SU-DHL-6 (cell line): ENCODE measurements around the gene PHACTR3.

Source experiments
- H2AFZ ChIP-seq: fragments of 200-600 bp; sonication (generic); 2 replicates; pipeline ENCODE4 v1.6.1; 2014; ENCODE audit warnings: low read depth, mild to moderate bottlenecking, moderate library complexity, mixed read lengths, antibody characterized with exemption, low read length; ENCODE audit not compliant: severe bottlenecking
- H3F3A ChIP-seq: fragments of 200-600 bp; shearing (Covaris generic); 2 replicates; pipeline ENCODE4 v1.6.0; 2016; ENCODE audit warnings: antibody characterized with exemption, mild to moderate bottlenecking; ENCODE audit not compliant: insufficient read depth
- H3K27ac ChIP-seq: fragments of 200-600 bp; sonication (generic); 2 replicates; pipeline ENCODE4 v1.5.1; 2016; ENCODE audit warnings: low read depth, mild to moderate bottlenecking, low read length, moderate library complexity, mixed read lengths
- H3K27me3 ChIP-seq: fragments of 200-600 bp; sonication (generic), shearing (Covaris generic); 2 replicates; pipeline ENCODE4 v1.6.0; 2014; ENCODE audit warnings: mild to moderate bottlenecking, low read length
- H3K36me3 ChIP-seq: fragments of 200-600 bp; sonication (generic); 2 replicates; pipeline ENCODE4 v1.6.1; 2014; ENCODE audit warnings: mild to moderate bottlenecking, low read length, mixed read lengths
- H3K4me2 ChIP-seq: fragments of 300-600, 200-600 bp; shearing (Covaris generic), sonication (generic); 2 replicates; pipeline ENCODE4 v1.6.0; 2014; ENCODE audit warnings: low read length, low read depth, mild to moderate bottlenecking; ENCODE audit not compliant: poor library complexity, severe bottlenecking
- H3K4me3 ChIP-seq: fragments of 200-600 bp; sonication (generic); 2 replicates; pipeline ENCODE4 v1.5.1; 2014; ENCODE audit warnings: antibody characterized with exemption, low read length, mild to moderate bottlenecking, mixed read lengths; ENCODE audit not compliant: insufficient read depth, poor library complexity, severe bottlenecking
- H3K79me2 ChIP-seq: fragments of 200-600 bp; sonication (generic); 2 replicates; pipeline ENCODE4 v1.6.1; 2014; ENCODE audit warnings: mild to moderate bottlenecking, low read length, moderate library complexity; ENCODE audit not compliant: insufficient read depth
- H3K9ac ChIP-seq: fragments of 200-600 bp; sonication (generic); 2 replicates; pipeline ENCODE4 v1.7.0; 2014; ENCODE audit warnings: mild to moderate bottlenecking, low read length
- H3K9me2 ChIP-seq: fragments of 200-600 bp; sonication (generic); replicated peaks from 2 replicates; pipeline ENCODE4 v1.6.1; 2014; ENCODE audit warnings: low read length; ENCODE audit not compliant: insufficient read depth
- H3K9me3 ChIP-seq: fragments of 200-600 bp; sonication (generic); 2 replicates; pipeline ENCODE4 v1.6.1; 2014; ENCODE audit warnings: low read length, mixed read lengths; ENCODE audit not compliant: insufficient read depth
- H4K20me1 ChIP-seq: fragments of 200-600 bp; sonication (generic); 2 replicates; pipeline ENCODE4 v1.6.1; 2014; ENCODE audit warnings: low read depth, mild to moderate bottlenecking, antibody characterized with exemption, low read length, moderate library complexity, mixed read lengths
- EZH2phosphoT487 ChIP-seq: fragments of 200-600 bp; sonication (generic), shearing (Covaris generic); conservative IDR thresholded peaks from 2 replicates; pipeline ENCODE4 v1.6.1; 2018; ENCODE audit warnings: mild to moderate bottlenecking, antibody characterized with exemption, low read length, moderate library complexity, mixed read lengths
- TF ChIP-seq, protein P1 (sequence below): fragments of 200-600 bp; sonication (generic); IDR thresholded peaks from one replicate; pipeline ENCODE4 v1.5.1; 2017; ENCODE audit warnings: antibody characterized with exemption, mild to moderate bottlenecking, low read length, moderate library complexity; ENCODE audit not compliant: insufficient read depth, poor library complexity, severe bottlenecking

The PHACTR3 gene

GRCh38 chr20:59561614-59562277 lies 42.6 kb upstream of the PHACTR3 start:
- Histone ChIP-seq H3K79me2 (no peaks in the 10 kb centered on the region), H3K9me2 (no peaks in the 10 kb centered on the region), H3F3A (no peaks in the 10 kb centered on the region), H3K9ac (no peak overlapping the region), H3K4me2 (no peak overlapping the region), H2AFZ (no peak overlapping the region), H3K9me3 (no peaks in the 10 kb centered on the region), H3K27ac (no peak overlapping the region), H3K36me3 (no peaks in the 10 kb centered on the region), H3K4me3 (no peak overlapping the region), H3K27me3 (no peaks in the 10 kb centered on the region), H4K20me1 (no peaks in the 10 kb centered on the region)
- TF ChIP-seq, protein P1, sequence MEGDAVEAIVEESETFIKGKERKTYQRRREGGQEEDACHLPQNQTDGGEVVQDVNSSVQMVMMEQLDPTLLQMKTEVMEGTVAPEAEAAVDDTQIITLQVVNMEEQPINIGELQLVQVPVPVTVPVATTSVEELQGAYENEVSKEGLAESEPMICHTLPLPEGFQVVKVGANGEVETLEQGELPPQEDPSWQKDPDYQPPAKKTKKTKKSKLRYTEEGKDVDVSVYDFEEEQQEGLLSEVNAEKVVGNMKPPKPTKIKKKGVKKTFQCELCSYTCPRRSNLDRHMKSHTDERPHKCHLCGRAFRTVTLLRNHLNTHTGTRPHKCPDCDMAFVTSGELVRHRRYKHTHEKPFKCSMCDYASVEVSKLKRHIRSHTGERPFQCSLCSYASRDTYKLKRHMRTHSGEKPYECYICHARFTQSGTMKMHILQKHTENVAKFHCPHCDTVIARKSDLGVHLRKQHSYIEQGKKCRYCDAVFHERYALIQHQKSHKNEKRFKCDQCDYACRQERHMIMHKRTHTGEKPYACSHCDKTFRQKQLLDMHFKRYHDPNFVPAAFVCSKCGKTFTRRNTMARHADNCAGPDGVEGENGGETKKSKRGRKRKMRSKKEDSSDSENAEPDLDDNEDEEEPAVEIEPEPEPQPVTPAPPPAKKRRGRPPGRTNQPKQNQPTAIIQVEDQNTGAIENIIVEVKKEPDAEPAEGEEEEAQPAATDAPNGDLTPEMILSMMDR: no peak
- no peak for TF ChIP-seq EZH2phosphoT487

- Histone ChIP-seq H3F3A (no peaks in the 10 kb centered on the region), H4K20me1 (no peaks in the 10 kb centered on the region), H3K9me2 (no peaks in the 10 kb centered on the region), H3K27me3 (no peaks in the 10 kb centered on the region), H3K27ac (no peak overlapping the region), H3K9me3 (no peaks in the 10 kb centered on the region), H3K79me2 (no peaks in the 10 kb centered on the region), H3K36me3 (no peaks in the 10 kb centered on the region), H2AFZ (no peak overlapping the region), H3K4me3 (no peak overlapping the region), H3K9ac (no peak overlapping the region), H3K4me2 (no peak overlapping the region)
- TF ChIP-seq, protein P1: no peak
- no peak for TF ChIP-seq EZH2phosphoT487
Observed at GRCh38 chr20:59564171-59564570, 40.2 kb upstream of the PHACTR3 start.

DNA sequence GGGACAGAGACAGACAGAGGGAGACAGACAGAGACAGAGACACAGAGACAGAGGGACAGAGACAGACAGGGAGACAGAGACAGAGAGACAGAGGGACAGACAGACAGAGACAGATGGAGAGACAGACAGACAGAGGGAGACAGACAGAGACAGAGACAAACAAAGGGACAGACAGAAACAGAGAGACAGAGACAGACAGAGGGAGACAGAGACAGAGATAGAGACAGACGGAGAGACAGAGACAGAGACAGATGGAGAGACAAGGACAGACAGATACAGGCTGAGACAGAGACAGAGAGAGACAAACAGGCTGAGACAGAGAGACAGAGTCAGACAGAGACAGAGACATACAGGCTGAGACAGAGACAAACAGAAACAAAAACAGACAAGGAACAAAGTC lies 39.4 kb upstream of the PHACTR3 start:
- Histone ChIP-seq H2AFZ (no peak overlapping the region), H3K4me2 (no peak overlapping the region), H3K9me3 (no peaks in the 10 kb centered on the region), H3K27me3 (no peaks in the 10 kb centered on the region), H3K27ac (no peak overlapping the region), H3K9ac (no peak overlapping the region), H3K79me2 (no peaks in the 10 kb centered on the region), H3K36me3 (no peaks in the 10 kb centered on the region), H4K20me1 (no peaks in the 10 kb centered on the region), H3F3A (no peaks in the 10 kb centered on the region), H3K9me2 (no peaks in the 10 kb centered on the region), H3K4me3 (no peak overlapping the region)
- TF ChIP-seq EZH2phosphoT487: no peak
- TF ChIP-seq, protein P1: no peak
